NCI-H187 treated with DMSO at 0.1 percent for 48 hours (cell line): ENCODE data around the gene MAGEF1.

Experiments
- DNase-seq: peaks from one replicate; lab custom pipeline; 2025; lab: John Stamatoyannopoulos, UW

The MAGEF1 gene

DNA sequence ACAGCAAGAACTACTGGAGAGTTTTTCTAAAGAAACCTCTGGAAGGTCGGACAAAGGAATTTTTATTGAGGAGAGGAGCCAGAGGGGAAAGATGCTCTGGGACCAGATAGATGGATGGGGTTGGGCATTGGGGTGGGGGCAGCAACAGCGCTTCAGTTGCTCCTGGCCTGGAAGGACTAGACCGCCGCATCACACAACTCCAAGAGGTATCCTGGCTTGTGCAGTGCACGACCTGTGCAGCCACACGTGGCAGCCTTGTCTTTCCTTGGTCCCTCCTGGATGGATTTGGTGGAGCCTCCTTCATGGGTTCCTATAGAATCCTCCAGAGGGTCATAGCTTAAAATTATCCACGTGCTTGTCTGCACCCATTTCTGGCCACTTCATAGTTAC, 23.0 kb downstream of the MAGEF1 start:
- DNase-seq: no peak

DNA sequence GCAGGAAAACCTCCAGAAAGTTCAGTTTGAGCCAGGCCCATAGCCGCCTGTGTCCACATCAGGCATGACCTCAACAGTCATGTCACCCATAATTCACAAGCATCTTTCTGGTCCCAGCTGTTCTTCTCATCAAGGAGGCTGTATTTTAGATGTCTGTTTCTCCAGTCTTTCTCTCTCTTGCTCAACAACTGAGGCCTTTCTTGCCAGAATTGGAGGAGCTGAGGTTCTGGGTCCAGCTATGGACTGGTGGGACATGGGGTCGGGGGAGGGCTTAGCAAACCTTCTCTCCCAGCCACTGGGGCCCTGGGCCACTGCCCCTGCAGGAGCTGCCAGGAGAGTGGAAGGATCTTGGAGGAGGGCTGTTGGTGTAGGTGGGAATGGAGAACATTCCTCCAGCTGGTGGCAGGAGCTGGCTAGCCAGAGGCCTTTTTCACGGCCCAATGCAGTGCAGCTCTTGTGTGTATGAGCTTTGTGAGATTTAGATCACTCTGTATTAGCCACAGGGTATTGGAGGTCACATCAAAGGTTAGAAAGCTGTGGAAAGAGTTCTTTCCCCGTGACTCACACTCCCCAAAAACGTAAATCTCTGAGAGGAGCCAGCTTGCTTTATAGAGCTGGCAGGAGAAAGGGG, 23.5 kb downstream of the MAGEF1 start:
- DNase-seq: no peak

DNA sequence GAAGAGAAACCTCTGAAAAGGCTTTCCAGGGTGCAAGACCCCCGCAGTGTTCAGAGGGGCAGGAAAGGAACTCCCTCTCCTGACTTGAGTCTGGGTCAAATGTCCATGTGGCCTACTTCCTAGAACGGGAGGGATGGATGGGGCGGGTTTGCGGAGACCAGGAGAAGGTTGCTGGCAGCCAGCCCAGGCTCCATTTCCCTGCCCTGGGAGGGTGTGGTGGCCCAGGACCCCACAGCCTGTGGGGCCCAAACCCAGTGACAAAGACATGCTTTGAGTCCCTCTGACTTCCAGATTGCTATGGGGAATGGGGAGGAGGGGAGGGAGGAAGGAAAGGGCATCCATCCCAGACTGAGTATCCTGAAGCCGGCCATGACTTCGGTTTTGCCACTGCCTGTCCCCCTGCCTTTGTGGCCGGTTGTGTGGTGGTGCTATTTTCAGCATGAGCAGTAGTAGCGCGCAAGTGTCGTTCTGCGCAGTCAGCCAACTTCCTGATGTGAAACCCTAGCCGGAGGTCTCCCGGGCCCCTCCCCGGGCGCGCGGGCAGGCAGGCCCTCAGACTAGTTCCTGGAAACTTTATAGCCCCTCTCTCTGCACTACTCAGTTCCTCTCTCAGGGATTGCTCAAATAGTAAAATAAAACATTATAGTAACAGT, 24.4 kb downstream of the MAGEF1 start:
- no peak for DNase-seq

DNA sequence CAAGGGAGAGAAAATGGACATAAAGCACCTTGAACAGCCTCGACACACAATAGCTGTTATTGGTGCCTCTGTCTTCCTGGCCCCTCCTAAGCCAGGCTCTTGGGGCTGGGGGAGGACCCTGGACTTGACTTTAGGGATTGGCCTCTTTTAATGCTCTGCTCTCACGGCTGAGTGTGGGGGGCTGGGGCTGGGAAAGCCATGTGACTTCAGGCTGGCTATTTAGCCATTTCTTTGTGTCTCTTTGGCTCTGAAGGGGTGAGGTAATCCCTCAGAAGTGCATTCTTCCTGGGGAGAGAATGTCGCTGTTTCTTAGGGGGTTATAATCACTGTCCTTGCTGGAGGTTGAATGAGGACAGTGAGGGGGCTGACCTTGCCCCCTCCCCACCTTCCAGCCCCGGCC, 26.2 kb downstream of the MAGEF1 start:
- no peak for DNase-seq

DNA sequence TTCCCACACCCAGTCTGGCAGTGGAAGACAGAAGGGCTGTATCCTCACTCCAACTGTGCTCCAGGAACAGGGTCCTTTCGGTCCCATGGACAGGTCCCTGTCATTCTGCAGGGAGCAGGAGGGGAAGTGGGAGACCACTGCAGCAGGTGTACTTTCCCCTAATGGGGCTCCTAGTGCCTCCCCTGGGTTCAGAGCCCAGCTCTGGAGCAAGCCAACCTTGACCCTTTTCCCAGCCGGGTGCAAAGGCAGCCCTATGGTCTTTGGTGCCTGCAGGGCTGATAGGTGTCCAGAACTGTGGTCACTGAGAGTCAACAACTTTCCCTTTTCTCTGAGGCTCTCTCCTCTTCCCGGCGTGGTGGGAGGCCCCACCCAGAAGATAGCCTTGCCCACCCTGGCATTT, 26.8 kb downstream of the MAGEF1 start:
- DNase-seq: no peak

DNA sequence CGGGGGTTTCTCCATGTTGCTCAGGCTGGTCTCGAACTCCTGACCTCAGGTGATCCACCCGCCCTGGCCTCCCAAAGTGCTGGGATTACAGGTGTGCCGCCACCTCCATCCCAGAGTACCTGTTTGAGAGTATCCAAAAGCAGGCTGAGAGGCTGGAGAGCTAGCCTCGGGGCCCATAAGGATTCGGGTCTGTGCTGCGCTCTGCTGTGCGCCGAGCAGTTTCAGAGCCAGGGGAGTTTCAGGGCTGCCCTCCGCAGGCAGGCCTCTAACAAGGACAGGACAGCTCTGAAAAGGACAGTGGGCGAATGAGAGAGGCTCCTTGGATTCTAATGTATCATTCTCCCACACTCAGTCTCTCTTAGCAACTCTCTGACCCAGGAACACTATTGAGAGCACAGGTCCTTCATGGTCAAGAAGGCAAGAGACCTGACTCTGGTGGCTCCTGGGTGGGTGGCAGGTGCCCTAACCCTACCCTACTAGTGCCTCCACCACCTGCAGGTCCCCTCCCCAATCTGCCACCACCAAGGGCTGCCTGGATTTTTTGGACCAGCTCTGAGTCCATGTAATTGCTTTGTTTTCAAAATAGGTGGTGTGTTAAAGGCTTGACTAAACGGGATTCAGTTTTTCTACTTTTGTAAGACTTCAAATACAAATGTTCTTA, 27.8 kb downstream of the MAGEF1 start:
- DNase-seq: no peak

DNA sequence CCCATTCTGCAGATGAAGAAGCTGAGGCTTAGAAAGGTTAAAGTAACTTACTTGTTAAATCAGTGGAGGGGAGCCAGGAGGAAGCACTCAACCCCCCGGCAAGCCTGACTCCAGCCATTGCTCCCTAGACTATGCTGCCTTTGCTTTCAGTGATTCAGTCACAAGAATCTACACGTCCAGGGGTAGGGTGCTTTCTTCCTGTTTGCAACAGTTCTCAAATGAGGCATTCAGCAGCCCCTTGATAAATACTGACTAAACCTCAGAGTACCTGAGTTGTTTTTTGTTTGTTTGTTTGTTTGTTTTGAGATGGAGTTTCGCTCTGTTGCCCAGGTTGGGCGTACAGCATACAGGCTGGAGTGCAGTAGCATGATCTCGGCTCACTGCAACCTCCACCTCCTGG, 28.6 kb downstream of the MAGEF1 start:
- DNase-seq: no peak

DNA sequence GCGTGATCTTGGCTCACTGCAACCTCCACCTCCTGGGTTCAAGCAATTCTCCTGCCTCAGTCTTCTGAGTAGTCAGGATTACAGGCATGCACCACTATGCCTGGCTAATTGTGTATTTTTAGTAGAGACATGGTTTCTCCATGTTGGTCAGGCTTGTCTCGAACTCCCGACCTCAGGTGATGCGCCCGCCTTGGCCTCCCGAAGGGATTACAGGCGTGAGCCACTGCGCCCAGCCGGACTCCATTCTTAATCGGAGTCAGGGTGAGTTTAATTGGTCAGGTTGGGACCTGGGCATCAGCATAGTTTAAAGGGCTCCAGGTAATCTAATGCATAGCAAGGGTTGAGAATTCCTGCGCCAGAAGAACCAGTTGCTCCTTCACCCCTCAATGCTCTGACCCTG, 29.2 kb downstream of the MAGEF1 start:
- DNase-seq: no peak

DNA sequence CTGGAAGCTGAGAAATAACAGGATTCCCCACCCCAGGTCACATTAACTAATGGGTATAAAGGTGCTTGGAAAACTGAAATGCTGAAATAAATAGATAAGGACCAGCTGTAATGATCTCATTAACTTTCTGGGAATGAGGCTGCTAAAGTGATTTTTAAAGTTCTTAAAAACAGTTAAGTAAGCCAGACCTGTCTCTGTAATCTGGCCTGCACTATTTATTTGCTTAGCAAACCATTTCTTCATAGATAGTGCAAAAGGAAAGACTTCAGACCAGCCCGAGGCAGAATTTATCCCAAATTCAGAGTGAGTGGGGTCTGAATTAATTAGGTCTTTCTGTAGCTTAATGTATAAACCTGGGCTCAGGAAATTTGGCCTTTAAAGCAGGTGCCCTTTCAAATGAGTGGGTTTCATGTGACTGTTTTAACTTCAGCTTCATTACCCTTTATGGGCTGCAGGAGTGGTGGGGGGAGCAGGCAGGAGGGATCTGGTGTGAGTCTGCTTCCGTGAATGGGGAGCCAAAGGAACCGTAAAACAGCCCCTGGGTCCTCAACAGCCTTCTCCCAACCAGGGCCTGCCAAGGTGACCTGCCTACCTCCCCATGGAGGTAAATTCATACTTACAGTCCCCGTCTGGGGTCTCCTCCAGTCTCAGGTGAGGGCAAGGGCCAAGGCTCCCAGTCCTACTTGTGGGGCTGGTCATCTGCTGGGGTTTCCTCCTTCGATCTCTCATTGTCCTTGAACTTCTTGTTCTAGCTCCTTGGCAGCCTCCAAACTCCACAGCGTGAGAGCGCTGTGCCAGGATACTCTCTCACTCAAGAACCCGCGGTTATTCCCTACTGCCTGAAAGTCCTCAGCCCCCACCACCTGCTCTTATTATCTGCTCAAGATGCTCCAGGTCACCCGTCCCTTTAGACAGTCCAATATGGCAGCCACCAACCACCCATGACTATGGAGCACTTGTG, 31.2 kb downstream of the MAGEF1 start:
- no peak for DNase-seq

DNA sequence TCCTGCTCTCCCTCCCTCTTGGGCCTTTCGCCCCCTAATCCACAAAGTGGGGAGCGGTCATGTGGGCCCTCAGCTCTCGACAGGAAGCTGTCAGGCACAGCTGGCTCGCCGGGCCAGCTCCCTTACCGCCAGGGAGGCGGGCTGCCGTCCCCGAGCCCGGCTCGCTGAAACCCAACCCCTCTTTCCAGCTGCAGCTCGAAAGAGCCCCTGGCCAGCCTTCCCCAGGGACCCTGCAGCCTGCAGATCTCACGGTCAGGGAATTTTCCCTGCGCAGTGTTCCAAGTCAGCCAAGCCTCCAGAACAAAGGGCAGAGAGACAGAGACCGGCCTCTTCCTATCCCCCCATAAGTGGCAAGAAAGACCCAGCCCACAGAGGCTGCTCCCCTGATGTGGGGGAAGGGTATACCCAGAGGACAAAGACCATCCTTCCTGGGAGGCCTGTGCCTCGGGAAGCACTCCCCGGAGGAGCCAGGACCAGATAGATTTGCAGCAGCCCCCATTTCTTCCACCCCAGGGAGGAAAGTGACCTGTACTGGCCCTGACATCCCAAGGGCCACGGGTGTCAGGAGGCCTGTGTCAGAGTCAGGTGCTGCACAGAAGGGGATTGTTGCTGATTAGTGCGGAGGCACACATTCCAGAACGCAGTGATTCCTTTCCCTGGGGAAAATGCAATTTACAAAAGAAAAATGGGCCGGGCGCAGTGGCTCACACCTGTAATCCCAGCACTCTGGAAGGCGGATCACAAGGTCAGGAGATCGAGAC, 32.6 kb downstream of the MAGEF1 start:
- DNase-seq: no peak

DNA sequence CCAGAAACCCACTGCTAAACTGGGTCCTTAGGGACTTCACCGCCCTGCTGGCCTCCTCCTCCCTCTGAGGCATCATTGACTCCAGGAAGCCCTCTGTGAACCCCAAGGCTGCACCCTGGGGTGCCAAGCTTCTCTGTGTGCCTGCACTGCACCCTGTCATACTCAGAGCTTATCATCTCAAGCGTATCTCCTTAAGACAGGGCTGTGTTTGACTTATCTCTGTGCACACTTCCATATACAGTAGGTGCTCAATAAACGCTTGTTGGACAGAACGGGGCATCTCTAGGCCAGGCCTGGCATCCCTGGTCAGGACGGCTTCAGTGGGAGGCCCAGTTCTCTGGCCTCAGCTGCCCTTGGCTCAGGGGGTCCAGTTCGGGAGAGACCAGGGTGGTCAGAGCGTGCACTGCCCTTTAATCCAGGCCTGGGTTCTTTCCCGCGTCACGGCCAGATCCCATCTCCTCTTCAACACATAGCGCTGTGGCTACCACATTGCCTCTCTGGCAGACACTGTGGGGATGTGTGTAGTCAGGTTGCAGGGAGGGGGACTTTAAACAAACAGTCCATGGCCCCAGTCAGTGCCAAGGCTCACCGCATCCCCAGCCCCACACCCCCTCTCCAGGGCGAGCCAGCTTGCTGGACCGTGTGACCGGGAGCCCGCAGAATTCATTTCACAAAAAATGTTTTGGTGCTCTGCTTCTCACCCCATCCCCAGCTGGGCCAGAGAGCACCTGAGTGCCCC, 33.4 kb downstream of the MAGEF1 start:
- DNase-seq: no peak

DNA sequence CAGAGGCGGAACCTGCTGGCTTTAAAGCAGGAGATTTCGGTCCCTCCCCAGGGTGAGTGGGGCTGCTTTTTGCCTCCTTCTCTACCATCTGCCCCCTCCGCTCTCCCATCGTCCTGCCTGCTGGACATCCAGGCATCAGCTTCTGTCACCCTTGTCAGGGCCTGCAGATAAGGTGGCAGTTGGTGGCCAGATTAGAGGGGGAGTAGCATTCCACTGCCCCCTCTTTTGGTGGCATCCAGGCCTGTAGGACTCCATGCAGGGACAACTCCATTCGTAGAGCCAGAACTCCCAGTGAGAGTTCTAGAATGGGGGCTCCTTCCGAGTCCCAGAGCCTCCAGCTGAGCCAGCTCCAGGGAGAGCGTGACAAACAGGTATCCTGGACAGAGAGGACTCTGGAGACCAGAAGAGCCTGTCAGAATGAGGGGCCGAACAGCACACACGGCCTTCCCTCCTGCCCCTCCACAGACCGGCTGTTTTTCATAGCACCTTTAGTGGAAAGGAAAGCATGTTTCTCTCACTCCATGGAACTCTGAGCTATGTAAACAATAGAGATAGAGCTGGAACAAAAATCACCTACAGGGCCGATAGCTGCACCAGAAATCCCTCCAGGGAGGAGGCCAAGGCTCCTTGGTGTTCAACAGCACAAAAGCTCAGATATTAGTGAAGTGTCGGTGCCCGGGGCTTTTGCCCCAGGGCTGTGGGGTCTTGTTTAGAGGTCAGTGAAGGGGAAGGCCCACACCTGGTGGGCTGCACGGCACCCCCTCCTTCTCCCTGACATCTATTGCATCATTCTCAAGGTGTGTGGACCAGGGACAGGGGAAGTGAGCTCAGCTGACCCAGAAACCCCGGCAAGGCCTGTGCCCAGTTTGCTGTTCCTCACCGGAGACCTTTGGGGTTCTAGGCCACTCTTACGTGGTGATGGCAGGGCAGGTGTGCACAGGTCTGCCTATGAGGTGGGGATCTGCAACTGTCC, 34.2 kb downstream of the MAGEF1 start:
- no peak for DNase-seq

DNA sequence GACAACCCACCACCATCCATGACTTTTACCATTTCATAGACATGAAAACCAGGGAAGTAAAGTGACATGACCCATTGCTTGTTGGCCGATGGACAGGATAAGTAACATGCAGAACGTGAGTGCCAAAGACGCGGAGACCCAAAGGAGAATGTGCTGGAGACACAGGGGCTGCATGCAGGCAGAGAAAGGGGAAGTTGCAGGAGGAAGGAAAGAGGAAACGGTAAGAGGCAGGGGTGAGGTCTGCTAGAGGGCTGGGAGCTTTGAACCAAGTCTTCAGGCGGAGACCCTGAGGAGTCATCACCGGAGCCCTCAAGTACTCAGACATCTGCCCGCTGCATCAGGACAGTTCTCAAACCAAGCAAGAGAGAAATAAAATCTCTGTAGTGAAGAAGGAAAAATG, 34.9 kb downstream of the MAGEF1 start:
- DNase-seq: no peak

DNA sequence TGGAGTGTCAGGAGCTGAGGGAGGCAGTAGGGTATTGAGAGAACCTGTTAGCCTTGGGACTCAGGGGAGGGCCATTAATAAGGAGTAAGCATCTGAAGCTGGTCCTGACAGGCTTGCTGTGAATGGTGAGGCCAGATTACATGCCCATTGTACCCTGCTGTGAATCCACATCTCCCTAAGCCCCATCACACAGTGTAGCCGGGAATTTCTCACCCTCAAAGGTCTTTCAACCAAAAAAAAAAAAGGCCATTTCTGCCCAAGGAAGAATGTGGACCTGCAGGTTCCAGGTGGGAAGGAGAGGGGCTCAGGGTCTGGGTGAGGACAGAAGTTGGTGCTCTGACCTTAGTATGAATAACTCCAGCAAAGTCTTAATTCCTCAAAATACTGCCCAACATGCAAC, 37.2 kb downstream of the MAGEF1 start:
- DNase-seq: no peak

DNA sequence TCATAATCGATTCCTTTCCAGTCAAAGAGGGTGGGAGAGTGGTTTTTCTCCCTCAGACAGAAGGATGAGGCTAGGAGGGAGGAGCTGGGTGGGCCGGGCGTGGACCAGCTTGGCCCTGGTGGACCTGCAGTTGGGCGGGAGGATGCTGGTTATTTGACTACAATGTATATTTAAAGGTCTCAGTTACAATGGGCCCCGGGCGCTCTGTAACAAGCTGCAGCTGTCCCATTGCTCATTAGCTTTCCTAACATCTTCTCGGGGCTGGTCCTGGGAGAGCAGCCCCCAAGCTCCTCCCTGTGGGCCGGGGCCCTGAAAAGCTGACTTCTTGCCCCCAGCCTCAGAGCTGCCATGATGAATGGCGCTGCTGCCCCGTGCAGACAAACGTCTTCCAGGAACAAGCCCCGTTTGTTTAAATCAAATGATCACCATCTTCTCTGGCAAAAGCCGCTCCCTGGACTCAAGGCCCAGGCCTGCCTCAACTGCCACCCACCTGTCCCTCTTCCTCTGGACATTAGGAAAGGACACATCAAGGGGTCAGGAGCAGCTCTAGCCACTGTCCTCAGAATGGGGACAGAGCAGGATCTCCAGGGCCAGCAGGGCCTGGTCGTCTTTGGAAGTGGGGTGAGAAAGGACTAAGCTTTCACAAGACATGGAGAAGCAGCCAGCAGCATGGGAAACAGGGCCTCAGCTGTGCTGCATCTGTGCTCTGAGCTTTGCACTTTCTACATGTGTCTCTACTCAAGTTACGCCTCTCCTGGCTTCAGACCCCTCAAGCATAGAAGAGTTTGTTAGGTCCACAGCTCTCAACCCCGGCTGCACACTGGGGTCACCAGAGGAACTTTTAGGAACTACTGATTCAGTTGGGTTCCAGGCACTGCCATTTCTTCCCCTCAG, 38.6 kb downstream of the MAGEF1 start:
- no peak for DNase-seq

DNA sequence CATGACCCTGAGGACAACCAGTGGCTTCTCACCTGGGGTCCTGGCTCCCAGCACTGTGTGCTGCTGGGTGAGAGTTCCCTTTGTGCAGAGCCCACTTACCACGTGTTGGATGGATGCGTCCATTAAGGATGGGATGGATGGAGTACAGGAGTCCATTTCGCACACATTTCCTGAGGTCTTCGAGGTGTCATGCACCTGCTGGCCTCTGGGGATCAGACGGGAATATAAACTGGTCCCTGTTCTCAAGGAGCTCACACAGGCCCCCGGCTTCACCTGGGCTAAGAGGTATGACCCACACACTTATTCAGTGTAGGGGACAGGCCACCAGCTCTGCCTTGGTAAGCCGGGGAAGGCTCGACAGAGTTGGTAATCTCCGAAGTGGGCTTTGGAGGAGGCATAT, 39.5 kb downstream of the MAGEF1 start:
- no peak for DNase-seq

DNA sequence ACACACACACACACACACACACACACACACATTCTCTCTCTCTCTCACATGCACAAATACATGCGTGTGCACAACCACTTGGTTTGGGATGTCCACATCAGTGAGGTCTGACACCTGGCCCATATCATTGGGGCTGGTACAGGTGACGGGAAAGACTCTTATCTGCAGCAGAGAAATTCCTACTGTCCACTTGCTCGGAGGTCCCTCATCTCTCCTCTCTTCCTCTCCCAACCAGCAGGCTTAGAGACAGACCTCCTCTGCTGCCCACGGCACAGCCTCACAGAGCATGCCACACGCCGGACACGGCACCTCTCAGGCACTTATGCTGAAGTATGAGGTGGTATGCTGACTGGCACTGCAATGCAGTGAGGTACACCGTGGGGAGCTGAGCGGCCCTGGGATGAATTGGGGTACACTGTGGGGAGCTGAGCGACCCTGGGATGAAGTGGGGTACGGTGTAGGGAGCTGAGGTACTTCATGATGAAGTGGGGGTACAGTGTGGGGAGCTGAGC, 41.7 kb downstream of the MAGEF1 start:
- no peak for DNase-seq

DNA sequence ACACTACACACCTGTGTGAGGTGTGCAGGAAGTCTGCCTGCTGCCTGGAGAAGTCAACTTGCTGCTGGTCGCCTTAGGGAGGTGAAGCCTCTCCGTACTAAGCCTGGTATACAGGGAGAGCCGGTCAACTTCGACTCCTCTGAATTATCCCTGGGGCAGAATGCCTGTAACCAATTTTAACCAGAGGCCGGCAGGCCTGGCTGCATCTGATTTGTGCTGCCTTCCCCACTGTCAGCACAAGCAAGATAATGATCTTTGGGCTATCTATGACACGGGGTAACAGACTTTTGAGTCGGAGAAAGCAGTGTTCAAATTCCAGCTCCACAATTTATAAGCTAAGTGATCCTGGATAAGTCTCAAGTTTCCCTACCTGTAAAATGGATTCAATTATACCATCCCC, 42.3 kb downstream of the MAGEF1 start:
- DNase-seq: no peak

DNA sequence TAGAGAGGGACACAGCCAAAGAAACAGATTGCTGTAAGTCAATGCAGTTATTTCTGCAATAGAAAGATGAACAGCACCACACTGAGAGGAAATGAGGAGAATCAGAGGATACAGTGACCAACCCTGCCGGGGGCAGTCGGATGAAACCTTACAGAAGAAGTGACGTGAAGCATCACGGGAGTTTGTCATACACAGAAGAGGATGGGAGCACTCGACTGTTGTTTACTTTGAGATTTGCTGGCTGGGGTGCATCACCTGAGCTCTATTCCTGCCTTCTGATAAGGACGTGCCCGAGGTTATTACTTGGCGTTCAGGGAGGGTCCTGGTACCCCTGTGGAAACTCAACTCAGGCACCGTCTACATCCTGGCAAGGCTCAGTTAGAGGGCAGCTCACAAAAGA, 45.4 kb downstream of the MAGEF1 start:
- DNase-seq: no peak
